ENCODE data around the gene DAB2IP. TPM values are rescaled to one million over a fixed set of nuclear protein-coding genes. Genes with fewer than 3 reads are reported as not detected.
A peak's percentile ranks its signal among the peaks of the same experiment; 100 is the strongest.

Gene DAB2IP
- total RNA-seq, 1 experiment from 2014 or later, result 13.4 TPM

DNA sequence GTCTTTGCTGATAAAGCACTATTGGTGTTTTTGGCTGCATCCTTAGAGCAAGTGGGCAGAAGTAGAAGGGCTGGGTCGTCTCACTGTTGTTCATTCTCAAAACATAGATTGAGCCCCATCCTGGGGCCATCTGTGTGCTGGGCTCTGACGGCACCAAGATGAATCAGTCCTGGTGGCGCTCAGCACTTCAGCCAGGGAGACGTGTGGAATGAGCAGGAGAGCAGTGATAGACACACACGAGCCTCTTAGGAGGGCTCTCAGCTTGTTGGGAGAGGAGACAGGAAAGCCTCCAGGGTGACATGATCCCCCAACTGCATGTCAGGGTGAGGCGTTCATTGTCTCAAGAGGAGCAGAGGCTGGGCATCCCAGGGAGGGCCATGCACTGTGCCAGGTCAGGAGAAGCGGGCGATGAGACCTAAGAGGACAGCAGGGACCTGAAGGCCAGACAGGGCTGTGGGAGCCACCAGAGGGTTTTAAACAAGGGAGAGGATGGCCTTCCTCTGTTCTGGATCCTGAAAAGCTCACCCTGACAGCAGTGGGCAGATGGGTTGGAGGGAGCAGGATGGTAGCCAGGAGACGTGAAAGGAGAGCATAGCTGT, 115.8 kb downstream of the DAB2IP start:
- no peak for DNase-seq (ENCODE audit: low read depth, low spot score)
- in situ Hi-C loops (cut with HindIII; ENCODE audit: low pct_unique_long_range_greater_than_20kb, low sequenced_read_pairs), result no loop called here

- no peak for DNase-seq (ENCODE audit: low read depth, low spot score)
- in situ Hi-C loops (cut with HindIII; ENCODE audit: low pct_unique_long_range_greater_than_20kb, low sequenced_read_pairs), result no loop called here
Measured at GRCh38 chr9:121768416-121769015, 117.1 kb downstream of the DAB2IP start.

- no peak for DNase-seq (ENCODE audit: low read depth, low spot score)
Measured at GRCh38 chr9:121769939-121770338, 118.5 kb downstream of the DAB2IP start.

GRCh38 chr9:121770415-121771273, 119.2 kb downstream of the DAB2IP start:
- in situ Hi-C loops (cut with HindIII; ENCODE audit: low pct_unique_long_range_greater_than_20kb, low sequenced_read_pairs), result no loop called here

More at GRCh38 chr9:121769939-121770338, 118.5 kb downstream of the DAB2IP start:
- in situ Hi-C loops (cut with HindIII; ENCODE audit: low pct_unique_long_range_greater_than_20kb, low sequenced_read_pairs), result no loop called here

GRCh38 chr9:121771418-121771817, 120.0 kb downstream of the DAB2IP start:
- in situ Hi-C loops (cut with HindIII; ENCODE audit: low pct_unique_long_range_greater_than_20kb, low sequenced_read_pairs), result no loop called here
- DNase-seq (ENCODE audit: low read depth, low spot score), result no peak

More at GRCh38 chr9:121770415-121771273, 119.2 kb downstream of the DAB2IP start:
- DNase-seq (ENCODE audit: low read depth, low spot score), result no peak

DNA sequence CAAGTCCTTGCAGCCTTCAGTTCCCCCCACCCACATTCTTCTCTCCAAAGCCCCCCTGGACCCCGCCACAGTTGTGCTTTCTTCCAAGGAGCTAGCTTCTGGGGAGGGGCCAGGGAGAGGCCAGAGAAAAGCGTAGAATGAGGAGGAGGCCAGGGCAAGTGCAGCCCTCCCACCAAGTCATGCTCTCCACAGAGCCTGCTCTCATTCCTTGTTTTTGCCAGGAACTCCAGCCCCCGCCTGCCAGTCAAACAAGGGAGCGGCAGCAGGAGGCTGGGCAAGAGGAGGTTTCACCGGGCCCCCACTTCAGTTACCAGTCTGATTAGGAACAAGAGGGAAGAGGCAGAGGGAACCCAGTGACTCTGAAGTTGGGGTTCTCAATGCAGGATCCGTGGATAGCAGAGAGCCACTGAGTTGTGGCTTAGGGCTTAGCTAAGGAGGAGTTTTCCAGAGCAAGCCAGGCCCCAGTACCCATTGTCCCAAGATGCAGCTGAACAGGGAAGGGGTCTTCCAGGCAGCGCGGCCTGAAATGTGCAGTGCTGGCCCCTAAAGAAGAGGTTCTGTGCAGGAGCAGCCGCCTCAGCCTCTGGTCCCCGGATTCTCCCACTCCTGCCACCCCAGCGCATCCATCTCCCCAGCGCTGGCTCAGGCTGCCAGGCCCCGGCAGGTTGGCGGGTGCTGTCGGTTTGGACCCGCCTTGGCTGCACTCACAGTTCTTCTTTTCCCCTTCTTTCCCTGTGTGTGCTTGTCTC, 120.6 kb downstream of the DAB2IP start:
- no peak for DNase-seq (ENCODE audit: low read depth, low spot score)
- in situ Hi-C loops (cut with HindIII; ENCODE audit: low pct_unique_long_range_greater_than_20kb, low sequenced_read_pairs), result no loop called here

- in situ Hi-C loops (cut with HindIII; ENCODE audit: low pct_unique_long_range_greater_than_20kb, low sequenced_read_pairs), result no loop called here
- no peak for DNase-seq (ENCODE audit: low read depth, low spot score)
Measured at GRCh38 chr9:121772600-121773285, 121.3 kb downstream of the DAB2IP start.

DNA sequence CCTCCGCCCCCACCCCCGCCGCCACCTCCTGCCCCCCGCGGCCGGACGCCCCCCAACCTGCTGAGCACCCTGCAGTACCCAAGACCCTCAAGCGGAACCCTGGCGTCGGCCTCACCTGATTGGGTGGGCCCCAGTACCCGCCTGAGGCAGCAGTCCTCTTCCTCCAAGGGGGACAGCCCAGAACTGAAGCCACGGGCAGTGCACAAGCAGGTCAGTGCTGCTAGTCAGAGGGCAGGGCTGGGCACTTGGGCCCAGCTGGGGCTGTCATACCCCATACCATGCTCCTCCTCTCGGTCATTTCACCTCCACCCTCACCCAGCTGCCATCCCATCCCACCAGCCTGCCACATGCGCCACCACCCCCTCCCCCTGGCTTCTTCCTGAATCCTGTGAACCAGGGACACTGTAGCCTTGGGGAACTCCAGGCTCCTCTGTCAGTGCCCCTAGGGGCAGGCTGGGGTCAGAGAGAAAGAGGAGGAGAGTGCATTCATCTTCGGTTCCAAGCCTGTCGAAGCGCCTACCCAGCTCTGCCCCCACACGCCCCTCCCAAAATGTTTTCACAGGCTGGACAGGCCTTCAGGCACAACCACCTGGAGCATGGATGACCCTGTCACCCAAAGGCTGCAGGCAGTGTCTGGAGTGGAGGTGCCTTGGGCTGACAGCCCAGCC, 122.0 kb downstream of the DAB2IP start:
- DNase-seq (ENCODE audit: low read depth, low spot score), result no peak
- in situ Hi-C loops (cut with HindIII; ENCODE audit: low pct_unique_long_range_greater_than_20kb, low sequenced_read_pairs), result no loop called here

GRCh38 chr9:121773954-121774714, 122.7 kb downstream of the DAB2IP start:
- in situ Hi-C loops (cut with HindIII; ENCODE audit: low pct_unique_long_range_greater_than_20kb, low sequenced_read_pairs), result no loop called here
- no peak for DNase-seq (ENCODE audit: low read depth, low spot score)

DNA sequence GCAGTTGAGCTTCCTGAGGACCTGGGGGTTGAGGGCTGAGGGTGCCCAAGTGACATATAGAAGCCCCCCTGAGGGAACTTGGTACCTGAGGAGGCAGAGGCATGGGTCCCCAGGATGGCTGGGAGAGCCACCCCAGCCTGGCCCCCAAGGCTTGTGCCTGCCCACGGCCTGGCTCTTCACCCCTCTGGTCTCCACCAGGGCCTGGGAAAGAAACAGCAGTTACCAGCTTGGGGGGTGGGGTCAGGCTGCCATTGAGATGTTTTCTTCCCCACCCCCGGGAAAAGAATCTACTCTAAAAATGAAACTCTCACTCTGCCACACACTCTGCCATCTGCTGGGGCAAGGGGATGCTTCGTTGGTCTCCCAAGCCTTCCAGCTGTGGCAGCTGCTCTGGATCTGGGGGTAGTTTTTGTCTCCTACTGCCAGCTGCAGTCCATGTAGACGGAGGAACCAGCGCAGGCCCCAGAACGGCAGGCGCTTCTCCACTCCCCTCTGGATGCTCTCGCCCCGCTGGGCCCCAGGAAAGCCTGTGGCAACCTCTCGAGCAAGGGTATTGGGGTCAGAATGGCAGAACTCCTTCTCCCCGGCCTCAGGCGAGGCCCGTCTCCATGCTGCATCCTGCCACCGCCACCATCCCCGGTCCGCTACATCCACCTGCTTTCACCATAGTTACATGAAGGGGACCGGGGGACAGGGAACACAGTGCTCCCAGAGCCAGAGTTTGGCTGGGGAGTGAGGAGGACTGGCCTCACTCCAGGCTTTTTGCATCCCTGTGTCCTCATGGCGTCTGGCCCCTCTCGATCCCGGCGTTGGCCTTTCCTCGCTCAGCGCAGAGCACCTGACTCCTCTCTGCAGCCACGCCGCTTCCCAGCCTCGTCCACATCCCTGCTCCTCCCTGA, 123.5 kb downstream of the DAB2IP start:
- DNase-seq (ENCODE audit: low read depth, low spot score), result no peak
- in situ Hi-C loops (cut with HindIII; ENCODE audit: low pct_unique_long_range_greater_than_20kb, low sequenced_read_pairs), result no loop called here

DNA sequence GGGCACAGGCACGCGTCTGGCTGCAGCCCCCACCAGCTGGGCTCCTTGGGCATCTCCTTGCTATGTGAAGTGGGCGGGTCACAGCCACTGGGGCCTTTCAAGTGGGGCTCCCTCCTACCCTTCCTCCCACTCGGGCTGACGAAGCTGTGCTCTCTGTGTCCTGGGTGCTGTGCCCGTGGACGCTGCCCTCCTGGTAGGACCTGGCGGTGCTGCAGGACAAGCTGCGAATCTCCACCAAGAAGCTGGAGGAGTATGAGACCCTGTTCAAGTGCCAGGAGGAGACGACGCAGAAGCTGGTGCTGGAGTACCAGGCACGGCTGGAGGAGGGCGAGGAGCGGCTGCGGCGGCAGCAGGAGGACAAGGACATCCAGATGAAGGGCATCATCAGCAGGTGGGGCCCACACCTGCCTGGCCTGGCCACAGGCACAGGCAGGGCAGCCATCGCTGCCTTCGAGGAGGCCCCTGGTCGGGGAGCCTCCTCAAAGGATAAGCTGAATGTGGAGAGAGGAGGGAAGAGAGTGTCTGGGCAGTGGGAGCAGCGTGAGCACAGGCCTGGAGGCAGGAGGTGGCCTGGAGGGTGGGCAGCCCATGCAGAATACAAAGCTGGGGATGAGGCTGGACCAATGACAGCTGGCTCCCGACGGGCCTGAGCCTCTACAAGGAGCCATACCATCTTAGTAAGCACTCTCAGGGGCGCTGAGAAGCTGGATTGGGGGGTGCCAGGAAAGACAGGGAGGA, 124.7 kb downstream of the DAB2IP start:
- DNase-seq (ENCODE audit: low read depth, low spot score), result no peak
- in situ Hi-C loops (cut with HindIII; ENCODE audit: low pct_unique_long_range_greater_than_20kb, low sequenced_read_pairs), result no loop called here

GRCh38 chr9:121776739-121777637, 125.6 kb downstream of the DAB2IP start:
- DNase-seq (ENCODE audit: low read depth, low spot score), result no peak
- in situ Hi-C loops (cut with HindIII; ENCODE audit: low pct_unique_long_range_greater_than_20kb, low sequenced_read_pairs), result no loop called here

- DNase-seq (ENCODE audit: low read depth, low spot score), result peak; percentile 10
- in situ Hi-C loops (cut with HindIII; ENCODE audit: low pct_unique_long_range_greater_than_20kb, low sequenced_read_pairs), result no loop called here
Measured at GRCh38 chr9:121778252-121779225, 127.1 kb downstream of the DAB2IP start.

Measured in SK-MEL-5 (cell line).